ENCODE data around the gene SMARCA2.

SMARCA2 gene

DNA sequence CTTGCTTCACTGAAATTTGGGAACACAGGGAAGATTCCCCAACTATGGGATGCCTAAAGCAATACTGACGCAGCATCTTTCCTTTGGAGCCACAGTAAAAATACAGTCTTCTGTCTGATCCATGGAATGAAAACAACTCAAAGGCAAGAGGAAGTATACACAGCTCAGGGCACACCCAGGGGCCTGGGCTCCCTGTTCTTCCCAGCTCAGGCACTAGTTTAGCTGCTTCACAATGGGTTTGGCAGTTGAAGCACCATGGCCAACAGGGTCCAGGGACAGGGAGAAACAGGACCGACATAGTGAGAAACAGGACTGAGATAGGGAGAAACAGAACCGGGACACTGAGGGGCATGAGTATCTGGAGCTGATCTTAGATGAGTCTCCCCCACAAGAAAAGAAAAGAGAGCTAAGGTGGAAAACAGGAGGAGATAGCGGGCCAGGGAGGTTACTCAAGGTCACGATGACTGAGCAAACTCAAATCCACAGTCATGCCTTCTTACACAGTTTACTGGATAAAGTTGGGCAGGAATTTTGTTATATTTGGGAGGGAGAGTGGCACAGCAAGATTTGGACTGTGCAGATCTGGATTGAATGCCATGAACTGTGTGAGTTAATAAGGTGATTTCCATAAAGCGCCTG lies 198.8 kb downstream of the SMARCA2 start:
- H3K4me3 ChIP-seq (ENCODE audit: low read depth, low read length), result no peak overlapping the region
- TF ChIP-seq, protein P1, sequence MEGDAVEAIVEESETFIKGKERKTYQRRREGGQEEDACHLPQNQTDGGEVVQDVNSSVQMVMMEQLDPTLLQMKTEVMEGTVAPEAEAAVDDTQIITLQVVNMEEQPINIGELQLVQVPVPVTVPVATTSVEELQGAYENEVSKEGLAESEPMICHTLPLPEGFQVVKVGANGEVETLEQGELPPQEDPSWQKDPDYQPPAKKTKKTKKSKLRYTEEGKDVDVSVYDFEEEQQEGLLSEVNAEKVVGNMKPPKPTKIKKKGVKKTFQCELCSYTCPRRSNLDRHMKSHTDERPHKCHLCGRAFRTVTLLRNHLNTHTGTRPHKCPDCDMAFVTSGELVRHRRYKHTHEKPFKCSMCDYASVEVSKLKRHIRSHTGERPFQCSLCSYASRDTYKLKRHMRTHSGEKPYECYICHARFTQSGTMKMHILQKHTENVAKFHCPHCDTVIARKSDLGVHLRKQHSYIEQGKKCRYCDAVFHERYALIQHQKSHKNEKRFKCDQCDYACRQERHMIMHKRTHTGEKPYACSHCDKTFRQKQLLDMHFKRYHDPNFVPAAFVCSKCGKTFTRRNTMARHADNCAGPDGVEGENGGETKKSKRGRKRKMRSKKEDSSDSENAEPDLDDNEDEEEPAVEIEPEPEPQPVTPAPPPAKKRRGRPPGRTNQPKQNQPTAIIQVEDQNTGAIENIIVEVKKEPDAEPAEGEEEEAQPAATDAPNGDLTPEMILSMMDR (IDR thresholded peaks at IDR 0.05; ENCODE audit: borderline replicate concordance, insufficient read depth, low read depth, low read length), result no peak

DNA sequence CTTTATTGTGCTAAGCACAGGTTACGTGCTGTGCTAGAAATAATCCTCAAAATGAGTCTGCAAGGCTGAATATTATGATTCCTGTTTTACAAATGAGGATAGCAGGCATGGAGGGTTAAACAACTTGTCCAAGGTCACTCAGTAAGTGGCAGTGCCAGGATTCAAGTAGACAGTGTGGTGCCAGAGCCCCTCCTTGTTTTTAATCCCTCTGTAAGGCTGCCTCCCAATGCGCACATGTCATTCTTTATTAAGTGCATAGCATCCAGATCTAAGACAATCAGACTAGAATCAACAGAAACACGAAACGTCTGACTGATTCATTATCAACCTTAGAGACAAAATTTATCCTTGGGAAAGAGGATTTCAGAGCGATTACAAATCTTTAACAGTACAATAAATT lies 199.6 kb downstream of the SMARCA2 start:
- H3K4me3 ChIP-seq (ENCODE audit: low read depth, low read length), result no peak overlapping the region
- TF ChIP-seq, protein P1 (IDR thresholded peaks at IDR 0.05; ENCODE audit: borderline replicate concordance, insufficient read depth, low read depth, low read length), result no peak

DNA sequence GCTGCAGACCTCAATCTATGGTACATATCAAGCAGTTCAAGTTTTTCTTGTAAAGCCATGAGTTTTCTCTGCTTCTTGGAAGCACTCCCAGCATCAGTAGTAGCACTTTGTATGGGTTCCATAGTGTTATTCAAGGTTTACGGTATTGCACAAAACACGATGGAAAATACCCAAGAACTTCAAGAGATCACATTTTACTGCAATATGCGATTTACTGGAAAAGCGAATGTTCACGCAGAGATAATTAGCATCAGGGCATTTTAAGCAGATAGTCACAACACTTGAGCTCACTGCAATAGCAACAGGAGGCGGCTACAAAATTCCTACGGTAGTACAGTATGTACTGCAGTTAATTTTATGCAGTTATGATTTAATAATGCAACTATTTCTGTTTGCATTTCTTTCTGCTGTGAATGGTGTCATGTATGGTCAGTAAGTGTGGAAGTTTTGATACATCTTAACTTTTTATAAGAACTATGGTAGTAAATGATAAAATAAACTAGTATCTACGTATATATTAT lies 200.8 kb downstream of the SMARCA2 start:
- H3K4me3 ChIP-seq (ENCODE audit: low read depth, low read length), result no peak overlapping the region
- TF ChIP-seq, protein P1 (IDR thresholded peaks at IDR 0.05; ENCODE audit: borderline replicate concordance, insufficient read depth, low read depth, low read length), result no peak

DNA sequence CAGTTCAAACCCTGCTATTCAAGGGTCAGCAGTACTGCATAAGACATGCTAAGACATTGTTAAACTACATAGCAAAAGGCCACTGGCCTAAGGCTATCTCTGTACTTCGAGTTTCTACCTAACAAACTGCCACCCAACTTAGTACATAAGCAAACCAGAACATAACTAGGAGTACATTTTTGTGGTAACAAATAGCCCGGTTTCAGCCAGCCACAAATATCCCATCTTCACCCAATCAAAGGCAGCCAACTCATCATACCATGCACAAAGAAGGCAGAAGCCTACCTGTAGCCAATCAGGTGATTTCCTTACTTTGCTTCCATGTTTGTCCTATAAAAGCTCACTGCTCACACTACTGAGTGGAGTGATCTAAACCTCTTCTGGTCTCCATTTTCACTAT lies 201.4 kb downstream of the SMARCA2 start:
- no peak overlapping the region for H3K4me3 ChIP-seq (ENCODE audit: low read depth, low read length)
- TF ChIP-seq, protein P1 (IDR thresholded peaks at IDR 0.05; ENCODE audit: borderline replicate concordance, insufficient read depth, low read depth, low read length), result no peak

DNA sequence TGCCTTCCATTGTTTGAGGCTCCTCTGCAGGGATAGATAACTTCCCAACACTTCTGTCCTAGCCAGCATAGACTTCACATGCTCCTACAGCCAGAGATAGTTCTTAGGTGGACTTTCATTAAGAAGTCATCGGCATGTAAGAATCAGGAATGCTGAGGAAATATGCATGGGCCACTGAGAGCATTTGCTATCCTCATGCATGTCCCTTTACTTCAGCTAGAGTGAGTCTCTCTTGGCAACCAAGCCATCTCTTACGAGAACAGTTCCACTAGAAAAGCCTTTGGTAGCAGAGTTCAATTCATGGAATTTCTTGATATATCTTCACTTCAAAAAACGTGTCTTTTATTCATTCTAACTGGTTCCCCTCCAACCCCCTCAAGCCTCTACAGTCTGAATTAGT lies 202.4 kb downstream of the SMARCA2 start:
- TF ChIP-seq, protein P1 (IDR thresholded peaks at IDR 0.05; ENCODE audit: borderline replicate concordance, insufficient read depth, low read depth, low read length), result no peak
- no peak overlapping the region for H3K4me3 ChIP-seq (ENCODE audit: low read depth, low read length)

DNA sequence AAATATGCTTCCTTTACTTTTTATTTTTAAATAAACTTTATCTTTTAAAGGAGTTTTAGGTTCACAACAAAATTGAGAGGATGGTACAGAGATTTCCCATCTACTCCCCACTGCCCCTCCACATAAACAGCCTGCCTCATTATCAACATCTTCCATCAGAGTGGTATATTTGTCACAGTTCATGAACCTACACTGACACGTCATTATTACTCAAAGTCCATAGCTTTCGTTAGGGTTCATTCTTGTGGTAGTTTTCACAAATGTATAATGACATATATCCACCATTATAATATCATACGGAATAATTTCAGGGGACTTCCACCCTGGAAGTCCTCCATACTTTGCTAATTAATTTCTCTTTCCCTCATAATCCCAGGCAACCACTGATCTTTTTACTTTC lies 204.9 kb downstream of the SMARCA2 start:
- no peak overlapping the region for H3K4me3 ChIP-seq (ENCODE audit: low read depth, low read length)
- TF ChIP-seq, protein P1 (IDR thresholded peaks at IDR 0.05; ENCODE audit: borderline replicate concordance, insufficient read depth, low read depth, low read length), result no peak

DNA sequence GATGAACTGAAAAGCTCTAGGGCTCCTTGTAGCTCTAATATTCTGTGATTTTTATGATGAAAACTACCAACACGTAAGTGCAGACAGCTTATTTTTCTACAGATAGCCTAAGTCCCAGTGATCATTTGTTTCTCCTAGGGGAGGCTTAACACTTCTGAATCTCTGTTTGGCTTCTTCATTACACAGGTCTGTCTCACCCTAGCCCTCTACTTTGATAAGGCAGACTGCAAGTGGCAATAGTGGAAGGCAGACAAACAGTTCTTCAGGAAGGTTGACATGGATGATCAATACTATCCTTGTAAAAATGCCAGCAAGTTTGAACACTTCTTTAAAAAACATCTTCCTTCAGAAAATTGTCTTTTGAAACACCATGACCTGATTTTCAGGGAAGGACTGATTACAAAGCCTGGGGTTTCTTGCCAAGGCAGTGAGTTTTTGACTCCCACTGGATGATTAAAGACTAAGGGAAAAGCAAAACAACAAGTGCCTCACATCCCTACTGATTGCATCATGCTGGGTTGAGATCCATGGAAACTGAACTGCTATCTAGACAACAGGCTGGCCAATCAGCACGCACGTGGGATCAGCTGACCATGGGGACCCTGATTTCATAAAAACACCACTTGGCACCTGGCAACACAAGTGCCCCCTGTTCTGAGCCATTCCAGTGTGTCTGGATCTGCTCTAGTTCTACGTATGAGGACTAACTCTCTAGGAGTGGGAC lies 212.2 kb downstream of the SMARCA2 start:
- TF ChIP-seq, protein P1 (IDR thresholded peaks at IDR 0.05; ENCODE audit: borderline replicate concordance, insufficient read depth, low read depth, low read length), result no peak
- no peak overlapping the region for H3K4me3 ChIP-seq (ENCODE audit: low read depth, low read length)
